Testis (tissue), 2 donors: ENCODE data around the gene PTGER1.

Experiments
- CTCF ChIP-seq, 3 experiments: fragments of 450-650 bp in 2 of 3; fragments of 200-600 bp in 1 of 3; sonication (generic) in 1 of 3; IDR thresholded peaks; one replicate each; pipeline ENCODE4 v1.5.1; 2016 to 2019; ENCODE audit warnings: antibody characterized with exemption in 3 of 3, mild to moderate bottlenecking in 2 of 3, moderate library complexity in 1 of 3
- POLR2A ChIP-seq: fragments of 450-650 bp; IDR thresholded peaks from one replicate; pipeline ENCODE4 v1.6.1; 2017; ENCODE audit warnings: antibody characterized with exemption, mild to moderate bottlenecking, moderate library complexity

GRCh38 chr19:14475251-14476073, at the start of gene PTGER1:
- peak in 1 of 3 experiments; percentile 12 for TF ChIP-seq CTCF (IDR thresholded peaks at IDR 0.05)
- no peak for TF ChIP-seq POLR2A
